K562 treated with DMSO at 1 percent for 4 hours (cell line): Measurements from ENCODE around the gene SNX6. TPM values are rescaled to one million over a fixed set of nuclear protein-coding genes. Genes with fewer than 3 reads are reported as not detected.

Experiments
- total RNA-seq: library from RNA; unstranded; fragments of 300-600 nt; gene quantifications from 2 replicates; pipeline ENCODE4 v1.2.3, GENCODE V29; 2022; ENCODE audit not compliant: insufficient read depth

The SNX6 gene
- total RNA-seq = 24.8 and 32.3 TPM in 2 replicates

DNA sequence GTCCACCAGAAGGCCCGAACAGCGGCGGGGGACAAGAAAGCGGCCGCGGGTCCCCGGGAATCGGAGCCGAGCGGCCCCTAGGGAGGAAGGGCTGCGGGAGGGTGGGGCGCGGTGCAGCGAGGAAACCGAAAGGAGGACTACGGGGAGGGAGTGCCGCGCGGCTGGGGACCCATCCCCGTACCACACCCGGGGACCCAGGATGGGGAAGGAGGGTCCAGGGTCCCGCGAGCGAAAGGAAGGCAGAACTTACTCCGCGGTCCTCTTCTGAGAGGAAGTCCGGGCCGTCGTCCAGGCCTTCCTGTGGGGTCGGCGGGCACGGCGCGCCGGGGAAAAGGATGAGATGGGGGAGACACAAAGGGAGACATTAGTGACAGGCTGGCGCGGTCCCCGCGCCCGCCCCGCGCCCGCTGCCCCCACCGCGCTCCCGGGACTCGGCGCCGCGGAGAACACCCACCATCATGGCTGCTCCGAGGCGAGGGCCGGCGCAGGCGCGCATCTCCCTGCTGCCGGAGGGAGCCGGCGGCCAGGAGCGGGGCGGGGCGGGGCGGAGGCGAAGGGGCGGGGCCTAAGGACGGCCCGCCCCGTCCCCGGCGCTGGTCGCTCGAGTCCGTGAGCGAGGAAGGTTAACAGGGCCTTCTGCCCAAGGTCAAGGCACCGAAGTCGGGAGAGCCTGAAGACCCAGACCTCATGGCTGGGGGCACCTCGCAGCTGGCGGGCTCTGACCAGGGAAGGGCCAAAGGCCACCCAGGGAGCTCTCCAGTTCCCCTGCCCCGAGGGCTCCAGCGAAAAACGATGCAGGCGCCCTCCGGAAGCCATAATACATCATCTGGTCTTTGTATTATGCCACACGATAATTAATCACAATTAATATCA, at the start of gene SNX6:
SNX6 (minus strand) TSS at position 492 of the 873 bp plus-strand sequence; CDS start at position 460, 32 bp downstream.

DNA sequence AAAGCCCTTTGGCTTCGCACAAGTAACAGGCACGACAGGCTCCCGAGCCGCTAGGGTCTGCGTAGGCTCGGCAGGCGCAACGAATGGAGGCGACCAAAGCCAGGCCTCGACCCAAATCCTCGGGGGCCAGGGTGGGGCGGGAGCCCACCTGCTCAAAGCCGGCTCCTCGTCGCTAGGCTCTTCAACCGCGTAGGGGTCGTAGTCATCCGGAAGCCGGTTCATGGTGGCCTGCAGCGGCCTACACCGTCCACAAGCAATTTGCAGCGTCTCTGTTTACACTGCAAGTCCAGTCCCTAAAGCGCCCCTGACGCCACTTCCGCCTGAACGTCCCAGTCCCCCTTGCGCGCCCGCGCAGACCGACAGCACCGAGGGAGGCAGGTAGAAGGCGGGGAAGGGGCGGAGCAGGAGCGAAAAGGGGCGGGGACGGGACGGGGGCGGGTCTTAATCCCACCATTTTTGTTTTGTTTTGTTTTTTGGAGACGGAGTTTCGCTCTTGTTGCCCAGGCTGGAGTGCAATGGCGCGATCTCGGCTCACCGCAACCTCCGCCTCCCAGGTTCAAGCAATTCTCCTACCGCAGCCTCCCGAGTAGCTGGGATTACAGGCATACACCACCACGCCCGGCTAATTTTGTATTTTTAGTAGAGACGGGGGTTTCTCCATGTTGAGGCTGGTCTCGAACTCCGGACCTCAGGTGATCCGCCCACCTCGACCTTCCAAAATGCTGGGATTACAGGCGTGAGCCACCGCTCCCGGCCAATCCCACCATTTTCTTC, 90.4 kb downstream of the SNX6 start, which contains the start of gene EAPP:
EAPP (minus strand) TSS at position 295 of the 774 bp plus-strand sequence; CDS start at position 222, 73 bp downstream.

Other genes starting within 250 kb of the SNX6 start
- gene SPTSSA, start 167.9 kb downstream of the SNX6 start, total RNA-seq = 12.3 and 16.7 TPM in 2 replicates
- 17.1 and 20.8 TPM in 2 replicates for gene EAPP, start 90.4 kb downstream of the SNX6 start, total RNA-seq
- 4.8 and 7.0 TPM in 2 replicates for gene CFL2, start 84.4 kb upstream of the SNX6 start, total RNA-seq
- 13.2 and 16.6 TPM in 2 replicates for gene BAZ1A, start 245.2 kb upstream of the SNX6 start, total RNA-seq